Stimulated activated CD8-positive, alpha-beta memory T cell treated with anti-CD3 and anti-CD28 coated beads, Interleukin-15, amount 100 ng/mL, for 48 hours (primary cell): ENCODE results near the gene SEMA6B.
A peak's percentile ranks its signal among the peaks of the same experiment; 100 is the strongest.

Source experiments
- DNase-seq, 2 donors: peaks; one replicate each; pipeline ENCODE4 v3.0.0-alpha.2; 2020; ENCODE audit warnings: low read depth in 2 of 2

The SEMA6B gene

GRCh38 chr19:4525563-4526002 is 33.9 kb downstream of the SEMA6B start:
- no peak for DNase-seq

- peak; percentile 40 to 41 for DNase-seq
Observed at GRCh38 chr19:4524808-4525562, 34.5 kb downstream of the SEMA6B start.

GRCh38 chr19:4523306-4524110 is 36.0 kb downstream of the SEMA6B start:
- DNase-seq, result no peak

- no peak for DNase-seq
Observed at GRCh38 chr19:4522291-4523002, 37.0 kb downstream of the SEMA6B start.

GRCh38 chr19:4521888-4522242 is 37.6 kb downstream of the SEMA6B start:
- no peak for DNase-seq

GRCh38 chr19:4521170-4521887 is 38.2 kb downstream of the SEMA6B start:
- no peak for DNase-seq

- no peak for DNase-seq
Observed at GRCh38 chr19:4519521-4520277, 39.8 kb downstream of the SEMA6B start.

GRCh38 chr19:4519172-4519496 is 40.4 kb downstream of the SEMA6B start:
- no peak for DNase-seq

GRCh38 chr19:4518345-4519171 is 40.9 kb downstream of the SEMA6B start, which contains the start of gene PLIN4:
Gene PLIN4, minus strand, starts transcription at chr19:4518486. Its CDS starts 214 bp downstream, at chr19:4518272.
- no peak for DNase-seq

- DNase-seq, result no peak
Observed at GRCh38 chr19:4517451-4518057, 41.9 kb downstream of the SEMA6B start.

- DNase-seq, result no peak
Observed at GRCh38 chr19:4516939-4517300, 42.6 kb downstream of the SEMA6B start.

GRCh38 chr19:4516199-4516938 is 43.1 kb downstream of the SEMA6B start:
- no peak for DNase-seq

- DNase-seq, result no peak
Observed at GRCh38 chr19:4515732-4516131, 43.8 kb downstream of the SEMA6B start.

- no peak for DNase-seq
Observed at GRCh38 chr19:4513248-4513647, 46.2 kb downstream of the SEMA6B start.

GRCh38 chr19:4512070-4512469 is 47.4 kb downstream of the SEMA6B start:
- DNase-seq, result no peak

- DNase-seq, result no peak
Observed at GRCh38 chr19:4511300-4512054, 48.0 kb downstream of the SEMA6B start.

GRCh38 chr19:4510435-4511255 is 48.8 kb downstream of the SEMA6B start:
- no peak for DNase-seq

GRCh38 chr19:4508698-4509097 is 50.8 kb downstream of the SEMA6B start:
- DNase-seq, result no peak
